ENCODE data around the gene MAN2B2. TPM values are rescaled to one million over a fixed set of nuclear protein-coding genes. Genes with fewer than 3 reads are reported as not detected.

MAN2B2 gene
- polyA plus RNA-seq, 1 donor (not counting 4 experiments of a cell fraction or from before 2014, with no cell fraction given) = 7.4 TPM

DNA sequence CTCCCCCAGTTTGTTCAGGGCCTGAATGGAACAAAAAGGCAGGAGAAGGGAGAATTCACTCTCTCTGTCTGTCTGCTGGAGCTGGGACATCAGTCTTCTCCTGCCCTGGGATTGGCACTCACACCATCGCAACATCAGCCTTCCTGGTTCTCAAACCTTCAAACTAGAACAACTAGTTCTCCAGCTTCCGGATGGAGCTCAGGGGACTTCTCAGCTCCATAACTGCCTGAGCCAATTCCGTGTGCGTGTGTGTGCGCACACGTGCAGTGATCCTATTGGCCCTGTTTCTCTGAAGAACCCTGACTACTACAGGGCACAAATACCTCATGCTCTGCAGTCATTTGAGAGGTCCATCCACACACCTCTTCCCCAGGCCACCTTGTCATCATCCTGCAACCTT is 18.7 kb upstream of the MAN2B2 start:
- dilution Hi-C loops (cut with MboI; ENCODE audit: extremely low pct_ligation_motif_present, low sequenced_read_pairs) = no loop called here
- Histone ChIP-seq H3K9me3 (ENCODE audit: control insufficient read depth, low read depth, low read length) (peaks cover 4% of the 10 kb centered on the region), H3K27ac (ENCODE audit: control insufficient read depth, insufficient read depth, low read length) (no peak overlapping the region), H3K27me3 (ENCODE audit: control insufficient read depth, extremely low read depth, insufficient read depth, low read length) (peaks cover 26% of the 10 kb centered on the region), H3K4me1 (ENCODE audit: control insufficient read depth, extremely low read depth, insufficient read depth, low read length) (peaks cover 2% of the 10 kb centered on the region), H3K4me3 (ENCODE audit: control insufficient read depth in 2 of 3, extremely low read depth in 1 of 3, insufficient read depth in 2 of 3, low read depth in 1 of 3, low read length in 3 of 3) (no peak overlapping the region), H3K9me1 (ENCODE audit: control insufficient read depth, extremely low read depth, insufficient read depth, low read length) (no peaks in the 10 kb centered on the region), H2AFZ (ENCODE audit: control insufficient read depth, low read length) (no peak overlapping the region), H3K9ac (ENCODE audit: control insufficient read depth, extremely low read depth, insufficient read depth, low read length) (no peak overlapping the region), H3K36me3 (ENCODE audit: control insufficient read depth in 2 of 2, extremely low read depth in 1 of 2, insufficient read depth in 2 of 2, low read length in 2 of 2) (no peaks in the 10 kb centered on the region), H3K79me2 (ENCODE audit: control insufficient read depth, insufficient read depth, low read length) (no peaks in the 10 kb centered on the region), H4K20me1 (ENCODE audit: control insufficient read depth, extremely low read depth, insufficient read depth, low read length) (no peaks in the 10 kb centered on the region), H3K4me2 (ENCODE audit: control insufficient read depth, extremely low read depth, insufficient read depth, low read depth, low read length) (no peak overlapping the region)
- no peak for DNase-seq (ENCODE audit: low read depth, low spot score)
- TF ChIP-seq EZH2 (IDR thresholded peaks at IDR 0.05; ENCODE audit: low read length) (no peak), CTCF (optimal IDR thresholded peaks at IDR 0.05 in 1 of 3, IDR thresholded peaks at IDR 0.05 in 1 of 3, conservative IDR thresholded peaks at IDR 0.05 in 1 of 3; ENCODE audit: extremely low read depth in 1 of 3, insufficient read depth in 2 of 3, low read length in 3 of 3) (no peak)
- no peak for FAIRE-seq

GRCh38 chr4:6557185-6557584 is 17.8 kb upstream of the MAN2B2 start:
- Histone ChIP-seq H3K9me3 (ENCODE audit: control insufficient read depth, low read depth, low read length) (no peaks in the 10 kb centered on the region), H3K9me1 (ENCODE audit: control insufficient read depth, extremely low read depth, insufficient read depth, low read length) (no peaks in the 10 kb centered on the region), H3K4me1 (ENCODE audit: control insufficient read depth, extremely low read depth, insufficient read depth, low read length) (peaks cover 6% of the 10 kb centered on the region), H3K9ac (ENCODE audit: control insufficient read depth, extremely low read depth, insufficient read depth, low read length) (no peak overlapping the region), H3K27me3 (ENCODE audit: control insufficient read depth, extremely low read depth, insufficient read depth, low read length) (peaks cover 33% of the 10 kb centered on the region), H3K79me2 (ENCODE audit: control insufficient read depth, insufficient read depth, low read length) (no peaks in the 10 kb centered on the region), H3K4me2 (ENCODE audit: control insufficient read depth, extremely low read depth, insufficient read depth, low read depth, low read length) (no peak overlapping the region), H3K27ac (ENCODE audit: control insufficient read depth, insufficient read depth, low read length) (no peak overlapping the region), H2AFZ (ENCODE audit: control insufficient read depth, low read length) (no peak overlapping the region), H3K4me3 (ENCODE audit: control insufficient read depth in 2 of 3, extremely low read depth in 1 of 3, insufficient read depth in 2 of 3, low read depth in 1 of 3, low read length in 3 of 3) (no peak overlapping the region), H4K20me1 (ENCODE audit: control insufficient read depth, extremely low read depth, insufficient read depth, low read length) (no peaks in the 10 kb centered on the region), H3K36me3 (ENCODE audit: control insufficient read depth in 2 of 2, extremely low read depth in 1 of 2, insufficient read depth in 2 of 2, low read length in 2 of 2) (no peaks in the 10 kb centered on the region)
- FAIRE-seq (no peak), DNase-seq (ENCODE audit: low read depth, low spot score) (no peak)
- dilution Hi-C loops (cut with MboI; ENCODE audit: extremely low pct_ligation_motif_present, low sequenced_read_pairs) = no loop called here
- TF ChIP-seq CTCF (optimal IDR thresholded peaks at IDR 0.05 in 1 of 3, IDR thresholded peaks at IDR 0.05 in 1 of 3, conservative IDR thresholded peaks at IDR 0.05 in 1 of 3; ENCODE audit: extremely low read depth in 1 of 3, insufficient read depth in 2 of 3, low read length in 3 of 3) = no peak
- TF ChIP-seq EZH2 (IDR thresholded peaks at IDR 0.05; ENCODE audit: low read length) = no peak
